GM18861 (cell line): ENCODE results near the gene ERC2.

Experiments used
- ATAC-seq: cut with Tn5 transposase; IDR thresholded peaks from one replicate; pipeline ENCODE4 v1.9.1; 2021; ENCODE audit not compliant: unreplicated experiment

Gene ERC2

GRCh38 chr3:56126632-56127031 is 341.6 kb downstream of the ERC2 start:
- ATAC-seq: no peak

- no peak for ATAC-seq
Observed at GRCh38 chr3:56125358-56126005, 342.8 kb downstream of the ERC2 start.

GRCh38 chr3:56124546-56124945 is 343.7 kb downstream of the ERC2 start:
- no peak for ATAC-seq

GRCh38 chr3:56123487-56123886 is 344.8 kb downstream of the ERC2 start:
- ATAC-seq: no peak

GRCh38 chr3:56122911-56123310 is 345.4 kb downstream of the ERC2 start:
- no peak for ATAC-seq

- no peak for ATAC-seq
Observed at GRCh38 chr3:56121716-56122115, 346.6 kb downstream of the ERC2 start.

- no peak for ATAC-seq
Observed at GRCh38 chr3:56119575-56120349, 348.5 kb downstream of the ERC2 start.

- ATAC-seq: no peak
Observed at GRCh38 chr3:56118968-56119367, 349.3 kb downstream of the ERC2 start.

GRCh38 chr3:56115698-56116097 is 352.6 kb downstream of the ERC2 start:
- no peak for ATAC-seq

- no peak for ATAC-seq
Observed at GRCh38 chr3:56115199-56115598, 353.1 kb downstream of the ERC2 start.

- ATAC-seq: no peak
Observed at GRCh38 chr3:56113908-56114307, 354.4 kb downstream of the ERC2 start.

- no peak for ATAC-seq
Observed at GRCh38 chr3:56113231-56113630, 355.0 kb downstream of the ERC2 start.

- ATAC-seq: no peak
Observed at GRCh38 chr3:56111606-56112304, 356.5 kb downstream of the ERC2 start.

GRCh38 chr3:56110886-56111285 is 357.4 kb downstream of the ERC2 start:
- no peak for ATAC-seq

- ATAC-seq: no peak
Observed at GRCh38 chr3:56107157-56107556, 361.1 kb downstream of the ERC2 start.

- ATAC-seq: no peak
Observed at GRCh38 chr3:56102032-56102431, 366.2 kb downstream of the ERC2 start.

GRCh38 chr3:56101576-56101975 is 366.7 kb downstream of the ERC2 start:
- ATAC-seq: no peak

GRCh38 chr3:56096999-56097398 is 371.3 kb downstream of the ERC2 start:
- ATAC-seq: no peak

- no peak for ATAC-seq
Observed at GRCh38 chr3:56094170-56094569, 374.1 kb downstream of the ERC2 start.

- no peak for ATAC-seq
Observed at GRCh38 chr3:56089739-56090138, 378.5 kb downstream of the ERC2 start.

GRCh38 chr3:56087451-56088053 is 380.7 kb downstream of the ERC2 start:
- ATAC-seq: no peak

GRCh38 chr3:56086355-56086754 is 381.9 kb downstream of the ERC2 start:
- ATAC-seq: no peak
